ENCODE data around the gene SLC34A3.
A peak's percentile ranks its signal among the peaks of the same experiment; 100 is the strongest.

Gene SLC34A3

GRCh38 chr9:137212520-137212919 lies 18.2 kb upstream of the SLC34A3 start:
- in situ Hi-C loops (cut with HindIII; ENCODE audit: low pct_ligation_motif_present, low sequenced_read_pairs), result no loop called here
- TF ChIP-seq CTCF (IDR thresholded peaks at IDR 0.05; ENCODE audit: low read depth, low read length, missing control alignments), result peak; percentile 15

GRCh38 chr9:137213160-137214060 lies 17.3 kb upstream of the SLC34A3 start:
- in situ Hi-C loops (cut with HindIII; ENCODE audit: low pct_ligation_motif_present, low sequenced_read_pairs), result no loop called here
- no peak overlapping the region for H3K27ac ChIP-seq

More at GRCh38 chr9:137212520-137212919, 18.2 kb upstream of the SLC34A3 start:
- Histone ChIP-seq H3K36me3 (replicated peaks) (peaks cover 2% of the 10 kb centered on the region), H3K27ac (no peak overlapping the region), H3K4me3 (ENCODE audit: low read depth, low read length) (no peak overlapping the region), H3K27me3 (replicated peaks) (no peaks in the 10 kb centered on the region)
- DNase-seq, result no peak

GRCh38 chr9:137214620-137215019 lies 16.1 kb upstream of the SLC34A3 start:
- no peak overlapping the region for H3K27ac ChIP-seq
- DNase-seq, result no peak
- H3K4me3 ChIP-seq (ENCODE audit: low read depth, low read length), result no peak overlapping the region
- TF ChIP-seq CTCF (IDR thresholded peaks at IDR 0.05; ENCODE audit: low read depth, low read length, missing control alignments), result no peak
- H3K27me3 ChIP-seq (replicated peaks), result no peaks in the 10 kb centered on the region
- H3K36me3 ChIP-seq (replicated peaks), result peaks cover 2% of the 10 kb centered on the region
- in situ Hi-C loops (cut with HindIII; ENCODE audit: low pct_ligation_motif_present, low sequenced_read_pairs), result no loop called here

More at GRCh38 chr9:137213160-137214060, 17.3 kb upstream of the SLC34A3 start:
- TF ChIP-seq CTCF (IDR thresholded peaks at IDR 0.05; ENCODE audit: low read depth, low read length, missing control alignments), result peak; percentile 46
- Histone ChIP-seq H3K36me3 (replicated peaks) (peaks cover 2% of the 10 kb centered on the region), H3K27me3 (replicated peaks) (no peaks in the 10 kb centered on the region), H3K4me3 (ENCODE audit: low read depth, low read length) (no peak overlapping the region)
- DNase-seq, result no peak

- Histone ChIP-seq H3K27ac (no peak overlapping the region), H3K36me3 (replicated peaks) (peaks cover 2% of the 10 kb centered on the region), H3K4me3 (ENCODE audit: low read depth, low read length) (no peak overlapping the region), H3K27me3 (replicated peaks) (no peaks in the 10 kb centered on the region)
- in situ Hi-C loops (cut with HindIII; ENCODE audit: low pct_ligation_motif_present, low sequenced_read_pairs), result no loop called here
- DNase-seq, result no peak
- no peak for TF ChIP-seq CTCF (IDR thresholded peaks at IDR 0.05; ENCODE audit: low read depth, low read length, missing control alignments)
These were observed 15.3 kb upstream of the SLC34A3 start for GRCh38 chr9:137215196-137215986.

- no peak overlapping the region for H3K27ac ChIP-seq
- TF ChIP-seq CTCF (IDR thresholded peaks at IDR 0.05; ENCODE audit: low read depth, low read length, missing control alignments), result no peak
- H3K36me3 ChIP-seq (replicated peaks), result peaks cover 2% of the 10 kb centered on the region
- in situ Hi-C loops (cut with HindIII; ENCODE audit: low pct_ligation_motif_present, low sequenced_read_pairs), result no loop called here
- DNase-seq, result no peak
- H3K4me3 ChIP-seq (ENCODE audit: low read depth, low read length), result no peak overlapping the region
- no peaks in the 10 kb centered on the region for H3K27me3 ChIP-seq (replicated peaks)
These were observed 14.3 kb upstream of the SLC34A3 start for GRCh38 chr9:137216188-137216965.
